Natural killer cell (primary cell): ENCODE results near the gene TECPR1. TPM values are rescaled to one million over a fixed set of nuclear protein-coding genes. Genes with fewer than 3 reads are reported as not detected.

Experiments used
- ATAC-seq, 3 donors: fragments of 150-1000 bp in 2 of 3; fragments of 200-7000 bp in 1 of 3; cut with Tn5 transposase; 1 replicate in 1 of 3; 2 replicates in 2 of 3; pipeline ENCODE4 v1.10.0; 2021; ENCODE audit warnings: mild to moderate bottlenecking in 2 of 3, moderate library complexity in 2 of 3
- DNase-seq, 2 donors: peaks; one replicate each; pipeline versions ENCODE4 v3.0.0 to v3.0.0-alpha.2; 2013 to 2021; ENCODE audit warnings: mixed read lengths in 1 of 2
- H3K27ac ChIP-seq: one replicate; pipeline ENCODE4 v1.5.1; 2013; ENCODE audit warnings: mild to moderate bottlenecking, low read length
- H3K27me3 ChIP-seq: one replicate; pipeline ENCODE4 v1.6.1; 2013; ENCODE audit warnings: low read length; ENCODE audit not compliant: control insufficient read depth, insufficient read depth
- H3K36me3 ChIP-seq: one replicate; pipeline ENCODE4 v1.6.1; 2013; ENCODE audit warnings: low read length; ENCODE audit not compliant: control insufficient read depth, insufficient read depth
- H3K4me1 ChIP-seq: one replicate; pipeline ENCODE4 v1.6.1; 2013; ENCODE audit warnings: low read length; ENCODE audit not compliant: control insufficient read depth, insufficient read depth
- H3K4me3 ChIP-seq: one replicate; pipeline ENCODE4 v1.5.1; 2013; ENCODE audit warnings: low read length
- H3K9me3 ChIP-seq: one replicate; pipeline ENCODE4 v1.6.1; 2013; ENCODE audit warnings: low read length; ENCODE audit not compliant: control insufficient read depth, insufficient read depth
- H3K27ac Mint-ChIP-seq, 2 donors: one replicate each; pipeline ENCODE4 v1.8.0; 2022; ENCODE audit warnings: mild to moderate bottlenecking in 2 of 2, mixed read lengths in 2 of 2, moderate library complexity in 1 of 2
- H3K27me3 Mint-ChIP-seq, 2 donors: one replicate each; pipeline ENCODE4 v1.8.0; 2022; ENCODE audit warnings: low read depth in 2 of 2, mixed read lengths in 2 of 2
- H3K36me3 Mint-ChIP-seq: one replicate; pipeline ENCODE4 v1.8.0; 2022; ENCODE audit warnings: mixed read lengths
- H3K4me1 Mint-ChIP-seq, 2 donors: one replicate each; pipeline ENCODE4 v1.8.0; 2022; ENCODE audit warnings: mixed read lengths in 2 of 2
- H3K4me3 Mint-ChIP-seq: one replicate; pipeline ENCODE4 v1.8.0; 2022; ENCODE audit warnings: mild to moderate bottlenecking, moderate library complexity, mixed read lengths
- H3K9me3 Mint-ChIP-seq, 2 donors: one replicate each; pipeline ENCODE4 v1.8.0; 2022; ENCODE audit warnings: mixed read lengths in 2 of 2
- WGBS: methylation state at CpG from one replicate; pipeline ENCODE4 v1.1.7; 2013; ENCODE audit warnings: missing lambda C conversion rate; ENCODE audit not compliant: insufficient coverage; 5-methylcytosine and 5-hydroxymethylcytosine counted together
- intact Hi-C: fragments of 100-400 bp; cut with micrococcal nuclease; formaldehyde crosslinking; loops from one replicate; pipeline ENCODE4 v1.14.2; 2022
- total RNA-seq, 4 donors: library from RNA; stranded (reverse); fragments of 120-200 nt in 1 of 4; gene quantifications; one replicate each; pipeline versions ENCODE4 v1.2.3 to v1.2.4, GENCODE V29; 2013 to 2022
- TF ChIP-seq, protein P1 (sequence below): fragments of 200-600 bp; IDR thresholded peaks from one replicate; pipeline ENCODE4 v1.8.0; 2022; ENCODE audit warnings: antibody characterized with exemption

The TECPR1 gene
- total RNA-seq, 3 donors from 2014 or later (not counting 1 experiment from before 2014, with no cell fraction given): 68.8 to 76.7 (median 70.3) TPM

DNA sequence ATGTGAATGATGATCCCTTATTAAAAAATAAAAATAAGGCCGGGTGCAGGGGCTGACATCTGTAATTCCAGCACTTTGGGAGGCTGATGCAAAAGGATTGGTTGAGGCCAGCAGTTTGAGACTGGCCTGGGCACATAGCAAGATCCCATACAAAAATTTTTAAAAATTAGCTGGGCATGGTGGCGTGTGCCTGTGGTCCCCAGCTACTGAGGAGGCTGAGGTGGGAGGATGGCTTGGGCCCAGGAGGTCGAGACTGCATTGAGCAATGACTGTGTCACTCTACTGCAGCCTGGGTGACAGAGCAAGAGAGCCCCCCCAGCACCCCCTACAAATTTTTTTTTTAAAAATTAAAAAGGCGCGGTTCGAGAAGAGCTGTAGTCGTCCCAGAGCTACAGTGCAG, 28.3 kb upstream of the TECPR1 start:
- Mint-ChIP-seq H3K27ac (peak overlapping the region; percentile 74 to 81), H3K36me3 (no peaks in the 10 kb centered on the region), H3K4me1 (peaks cover 22 to 32% of the 10 kb centered on the region in 2 donors), H3K4me3 (peak overlapping the region; percentile 88), H3K9me3 (no peaks in the 10 kb centered on the region), H3K27me3 (no peaks in the 10 kb centered on the region)
- DNase-seq (no peak), ATAC-seq (no peak)
- peaks cover 42% of the 10 kb centered on the region for H3K4me1 ChIP-seq
- WGBS: 65% methylated on average over 7 of the region's 7 CpGs
- H3K27me3 ChIP-seq: no peaks in the 10 kb centered on the region
- intact Hi-C loops: loop anchor here (2.0 kb wide), 1 partner anchor 27 kb away; the partner anchor contains the start of gene TECPR1
- H3K36me3 ChIP-seq: no peaks in the 10 kb centered on the region
- no peaks in the 10 kb centered on the region for H3K9me3 ChIP-seq
- no peak overlapping the region for H3K27ac ChIP-seq
- no peak overlapping the region for H3K4me3 ChIP-seq
- TF ChIP-seq, protein P1, sequence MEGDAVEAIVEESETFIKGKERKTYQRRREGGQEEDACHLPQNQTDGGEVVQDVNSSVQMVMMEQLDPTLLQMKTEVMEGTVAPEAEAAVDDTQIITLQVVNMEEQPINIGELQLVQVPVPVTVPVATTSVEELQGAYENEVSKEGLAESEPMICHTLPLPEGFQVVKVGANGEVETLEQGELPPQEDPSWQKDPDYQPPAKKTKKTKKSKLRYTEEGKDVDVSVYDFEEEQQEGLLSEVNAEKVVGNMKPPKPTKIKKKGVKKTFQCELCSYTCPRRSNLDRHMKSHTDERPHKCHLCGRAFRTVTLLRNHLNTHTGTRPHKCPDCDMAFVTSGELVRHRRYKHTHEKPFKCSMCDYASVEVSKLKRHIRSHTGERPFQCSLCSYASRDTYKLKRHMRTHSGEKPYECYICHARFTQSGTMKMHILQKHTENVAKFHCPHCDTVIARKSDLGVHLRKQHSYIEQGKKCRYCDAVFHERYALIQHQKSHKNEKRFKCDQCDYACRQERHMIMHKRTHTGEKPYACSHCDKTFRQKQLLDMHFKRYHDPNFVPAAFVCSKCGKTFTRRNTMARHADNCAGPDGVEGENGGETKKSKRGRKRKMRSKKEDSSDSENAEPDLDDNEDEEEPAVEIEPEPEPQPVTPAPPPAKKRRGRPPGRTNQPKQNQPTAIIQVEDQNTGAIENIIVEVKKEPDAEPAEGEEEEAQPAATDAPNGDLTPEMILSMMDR: no peak

DNA sequence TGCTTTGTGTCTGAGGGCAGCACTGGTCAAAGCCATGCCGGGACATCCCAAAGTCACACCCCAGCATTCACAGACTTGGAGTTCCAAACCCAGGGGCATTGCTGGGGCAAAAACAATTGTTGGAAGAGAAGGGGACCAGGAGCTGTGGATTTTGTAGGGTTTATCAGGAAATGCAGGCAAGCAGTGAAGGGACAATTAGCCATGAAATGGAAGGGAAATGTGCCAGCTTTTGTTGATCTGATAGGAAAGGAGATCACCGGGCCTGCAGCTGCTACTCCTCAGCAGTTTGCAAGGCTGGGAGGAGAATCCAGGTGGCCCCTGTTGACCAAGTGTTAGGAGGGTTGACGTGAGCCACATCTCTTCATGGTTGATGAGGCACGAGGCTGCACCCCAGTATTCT, 26.9 kb upstream of the TECPR1 start:
- Histone ChIP-seq H3K9me3 (no peaks in the 10 kb centered on the region), H3K36me3 (no peaks in the 10 kb centered on the region), H3K4me1 (peaks cover 28% of the 10 kb centered on the region), H3K27me3 (no peaks in the 10 kb centered on the region), H3K27ac (no peak overlapping the region), H3K4me3 (no peak overlapping the region)
- no peak overlapping the region for H3K27ac Mint-ChIP-seq
- no peaks in the 10 kb centered on the region for H3K36me3 Mint-ChIP-seq
- TF ChIP-seq, protein P1: no peak
- H3K4me3 Mint-ChIP-seq: no peak overlapping the region
- WGBS: 89% methylated on average over 4 of the region's 4 CpGs
- no peaks in the 10 kb centered on the region for H3K9me3 Mint-ChIP-seq
- no peak for DNase-seq
- no peak for ATAC-seq
- H3K27me3 Mint-ChIP-seq: no peaks in the 10 kb centered on the region
- H3K4me1 Mint-ChIP-seq: peaks cover 12 to 19% of the 10 kb centered on the region in 2 donors
- intact Hi-C loops: no loop called here

DNA sequence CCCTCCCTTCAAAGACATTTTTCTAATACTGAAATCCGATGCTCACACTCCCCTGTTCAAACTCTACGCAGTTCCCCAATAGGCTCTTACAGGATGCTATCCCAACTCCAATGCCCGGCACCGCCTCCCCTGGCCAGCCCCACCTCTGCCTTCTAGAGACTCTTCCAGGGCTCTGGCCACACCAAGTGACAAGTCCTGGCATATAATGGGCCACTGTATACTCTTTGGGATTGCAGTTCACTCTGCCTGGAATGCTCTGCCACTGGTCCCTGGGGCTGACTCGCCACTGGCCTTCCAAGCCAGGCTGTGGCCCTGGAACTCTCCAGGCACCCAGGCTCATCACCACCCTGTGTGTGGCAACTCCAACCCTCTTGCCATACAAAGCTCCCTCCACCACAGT, 26.4 kb upstream of the TECPR1 start:
- DNase-seq (no peak), ATAC-seq (no peak)
- Mint-ChIP-seq H3K27ac (no peak overlapping the region), H3K36me3 (no peaks in the 10 kb centered on the region), H3K4me3 (no peak overlapping the region), H3K9me3 (no peaks in the 10 kb centered on the region), H3K4me1 (peaks cover 12 to 15% of the 10 kb centered on the region in 2 donors), H3K27me3 (no peaks in the 10 kb centered on the region)
- no peaks in the 10 kb centered on the region for H3K36me3 ChIP-seq
- TF ChIP-seq, protein P1: no peak
- no peak overlapping the region for H3K4me3 ChIP-seq
- no peaks in the 10 kb centered on the region for H3K9me3 ChIP-seq
- no peak overlapping the region for H3K27ac ChIP-seq
- WGBS: 96% methylated on average over 5 of the region's 5 CpGs
- no peaks in the 10 kb centered on the region for H3K27me3 ChIP-seq
- intact Hi-C loops: no loop called here
- H3K4me1 ChIP-seq: peaks cover 23% of the 10 kb centered on the region

DNA sequence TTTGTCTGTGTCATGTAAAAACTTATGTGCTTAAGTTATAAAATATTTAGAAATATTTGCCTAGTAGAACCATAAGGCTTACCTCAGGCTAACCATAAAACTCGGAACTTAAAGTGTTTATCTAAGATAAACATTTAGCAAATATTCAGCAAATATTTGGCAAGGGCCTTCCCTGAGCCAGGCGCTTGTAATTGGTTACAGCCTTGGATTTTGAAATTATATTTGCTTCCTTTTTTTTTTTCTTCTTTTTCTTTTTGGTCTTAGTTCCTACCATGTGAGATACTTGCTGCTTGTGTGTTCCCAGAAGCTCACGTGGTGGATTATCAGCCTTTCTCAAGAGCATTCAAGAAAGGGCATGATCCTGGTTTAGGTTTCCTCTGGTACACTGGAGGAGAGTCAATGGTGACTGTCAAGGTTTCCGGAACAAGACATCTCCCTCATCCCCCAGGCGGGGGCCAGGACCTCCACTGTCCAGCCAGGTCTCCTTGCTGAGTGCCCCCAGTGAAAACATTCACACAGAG, 24.3 kb upstream of the TECPR1 start:
- no peak overlapping the region for H3K4me3 ChIP-seq
- Mint-ChIP-seq H3K4me3 (no peak overlapping the region), H3K36me3 (no peaks in the 10 kb centered on the region), H3K27me3 (no peaks in the 10 kb centered on the region), H3K27ac (no peak overlapping the region), H3K4me1 (no peaks in the 10 kb centered on the region), H3K9me3 (no peaks in the 10 kb centered on the region)
- H3K4me1 ChIP-seq: peaks cover 8% of the 10 kb centered on the region
- DNase-seq (no peak), ATAC-seq (no peak)
- H3K27ac ChIP-seq: no peak overlapping the region
- intact Hi-C loops: no loop called here
- no peaks in the 10 kb centered on the region for H3K9me3 ChIP-seq
- WGBS: 90% methylated on average over 3 of the region's 5 CpGs
- H3K36me3 ChIP-seq: no peaks in the 10 kb centered on the region
- TF ChIP-seq, protein P1: no peak
- no peaks in the 10 kb centered on the region for H3K27me3 ChIP-seq
